ACHN (cell line): ENCODE results near the gene FBXW12.

Experiments
- DNase-seq: peaks from one replicate; pipeline ENCODE4 v3.0.0-alpha.2; 2015
- in situ Hi-C: cut with HindIII; loops from 2 replicates; pipeline ENCODE4 v1.10.0; 2017; ENCODE audit warnings: low sequenced_read_pairs, low pct_ligation_motif_present, low pct_unique_long_range_greater_than_20kb

Gene FBXW12

DNA sequence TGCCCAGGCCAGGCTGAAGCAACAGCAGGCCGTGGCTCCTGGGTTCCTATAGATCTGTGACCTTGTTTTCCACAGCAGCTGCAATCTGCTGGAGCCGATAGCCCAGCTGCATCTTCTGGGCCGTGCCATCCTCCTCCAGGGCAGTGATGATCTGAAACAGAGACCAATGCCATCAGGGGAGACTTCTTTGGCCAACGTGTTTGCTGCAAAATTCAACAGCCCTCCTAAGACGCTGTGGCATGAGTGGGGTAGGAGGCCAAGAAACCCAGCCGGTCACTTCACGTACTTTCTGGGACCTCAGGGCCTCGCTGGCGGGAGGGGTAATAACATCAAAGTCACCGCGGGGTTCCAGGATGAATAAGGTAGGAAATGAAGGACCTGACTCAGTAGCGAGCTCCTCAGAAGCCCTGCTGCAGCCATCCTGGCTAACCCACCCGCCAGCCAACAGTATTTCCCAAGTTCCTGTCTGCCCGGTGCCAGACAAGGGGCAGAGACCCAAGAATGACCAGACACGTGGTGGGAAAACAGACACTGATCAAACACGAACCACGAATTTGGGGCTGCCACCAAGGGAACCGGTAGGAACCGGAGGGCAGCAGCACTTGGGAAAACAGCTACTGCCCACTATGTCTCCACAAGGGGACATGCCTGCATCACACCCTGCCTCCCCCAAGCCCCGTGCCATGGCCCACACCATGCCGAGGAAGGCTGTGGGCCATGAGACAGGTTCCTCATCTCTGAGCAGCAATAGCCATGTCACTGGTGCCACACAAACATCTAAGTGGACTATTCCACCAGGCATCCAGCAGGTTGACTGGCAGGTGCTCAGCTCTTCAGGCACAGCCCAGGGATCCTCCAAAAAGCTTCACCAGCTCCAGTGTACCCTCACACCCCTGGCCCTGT is 32.7 kb downstream of the FBXW12 start:
- DNase-seq, result no peak
- in situ Hi-C loops, result no loop called here

DNA sequence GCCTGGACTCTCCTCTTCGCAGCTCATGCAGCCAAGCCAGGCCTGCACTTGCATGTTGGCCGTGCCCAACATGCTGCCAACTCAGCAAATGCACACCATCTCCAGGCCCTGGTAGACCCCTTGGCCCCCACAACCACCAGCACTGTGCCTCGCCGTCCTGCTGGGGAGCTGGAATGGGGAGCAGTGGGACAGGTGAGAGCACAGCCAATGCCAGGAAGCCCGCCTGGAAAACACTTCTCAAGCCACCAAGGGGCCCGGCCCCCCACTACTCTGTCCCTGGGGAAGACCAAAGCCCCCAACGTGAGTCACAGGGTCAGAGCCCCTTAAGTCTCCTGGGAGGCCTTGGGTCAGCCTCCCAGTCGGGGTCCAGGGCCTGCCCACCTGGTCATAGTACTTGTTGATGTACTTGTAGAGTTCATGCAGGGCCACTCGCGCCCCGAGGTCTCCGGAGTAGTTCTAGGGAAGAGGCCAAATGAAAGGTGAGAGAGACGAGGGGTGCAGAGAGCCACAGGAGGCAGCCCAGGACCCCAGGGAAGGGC is 33.4 kb downstream of the FBXW12 start:
- no peak for DNase-seq
- in situ Hi-C loops, result no loop called here

GRCh38 chr3:48405971-48406370 is 34.0 kb downstream of the FBXW12 start:
- in situ Hi-C loops, result no loop called here
- no peak for DNase-seq

GRCh38 chr3:48406443-48407431 is 34.7 kb downstream of the FBXW12 start:
- no peak for DNase-seq
- in situ Hi-C loops, result no loop called here

- in situ Hi-C loops, result no loop called here
- no peak for DNase-seq
Observed at GRCh38 chr3:48407542-48408099, 35.6 kb downstream of the FBXW12 start.

DNA sequence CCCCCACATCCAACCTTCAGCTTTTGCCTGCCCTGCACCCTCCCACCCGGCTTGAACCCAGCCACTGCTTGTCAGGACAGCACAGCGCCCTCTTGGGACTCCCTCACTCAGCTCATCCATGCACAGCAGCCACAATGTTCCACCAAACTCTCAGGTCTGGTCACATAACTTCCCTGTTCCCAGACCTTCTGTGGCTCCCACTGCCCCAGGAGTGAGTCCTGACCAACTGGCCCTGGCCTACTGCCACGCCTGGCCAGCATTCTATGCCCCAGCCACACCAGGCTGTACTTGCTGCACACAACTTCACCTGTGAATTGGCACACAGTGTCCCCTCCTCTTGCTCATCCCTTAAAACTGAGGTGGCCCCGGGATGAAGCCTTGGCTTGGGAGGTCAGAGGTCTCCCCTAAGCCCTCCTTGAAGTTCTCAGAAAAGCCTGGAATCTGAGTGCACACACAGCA is 36.8 kb downstream of the FBXW12 start:
- DNase-seq, result no peak
- in situ Hi-C loops, result no loop called here

DNA sequence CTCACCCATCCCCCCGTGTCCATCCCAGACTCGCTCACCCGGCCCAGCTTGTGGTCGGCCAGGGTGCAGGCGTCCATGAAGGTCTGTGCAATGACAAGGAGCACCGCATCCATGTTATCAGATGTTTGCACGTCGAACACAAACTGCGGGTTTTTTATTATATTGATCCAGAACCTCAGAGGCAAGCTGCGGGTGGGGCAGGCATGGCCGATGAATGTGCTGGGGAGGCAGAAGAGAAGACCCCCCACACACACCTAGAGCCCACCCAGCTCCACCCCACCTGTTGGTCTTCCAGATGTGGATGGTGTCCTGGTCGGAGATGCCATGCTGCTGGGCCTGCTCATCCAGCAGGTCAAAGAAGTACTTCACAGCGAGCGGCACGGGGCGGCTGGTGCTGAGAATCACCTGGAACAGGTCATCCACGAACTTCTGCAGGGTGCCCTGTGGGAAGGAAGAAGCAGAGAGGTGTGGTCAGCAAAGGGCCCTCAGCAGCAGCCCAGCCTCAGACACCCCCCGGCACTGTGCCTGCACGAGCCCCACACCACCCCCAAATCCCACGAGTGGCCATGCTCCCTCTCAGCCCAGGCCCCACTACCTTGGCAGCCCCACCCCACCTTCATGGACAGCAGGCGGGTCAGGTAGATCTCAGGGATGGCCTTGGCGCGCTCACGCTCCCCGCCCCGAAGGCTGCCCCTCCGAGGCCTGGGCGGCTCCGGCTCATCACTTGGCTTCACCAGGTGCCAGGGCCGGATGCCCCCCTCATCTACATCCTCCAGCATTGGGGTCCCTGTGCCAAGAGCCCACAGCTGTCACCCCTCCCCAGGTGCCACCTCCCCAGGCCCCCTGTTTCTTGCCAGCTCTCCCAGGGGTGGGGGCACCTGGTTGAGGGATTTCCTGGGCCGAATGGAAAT is 37.5 kb downstream of the FBXW12 start:
- in situ Hi-C loops, result no loop called here
- DNase-seq, result no peak

DNA sequence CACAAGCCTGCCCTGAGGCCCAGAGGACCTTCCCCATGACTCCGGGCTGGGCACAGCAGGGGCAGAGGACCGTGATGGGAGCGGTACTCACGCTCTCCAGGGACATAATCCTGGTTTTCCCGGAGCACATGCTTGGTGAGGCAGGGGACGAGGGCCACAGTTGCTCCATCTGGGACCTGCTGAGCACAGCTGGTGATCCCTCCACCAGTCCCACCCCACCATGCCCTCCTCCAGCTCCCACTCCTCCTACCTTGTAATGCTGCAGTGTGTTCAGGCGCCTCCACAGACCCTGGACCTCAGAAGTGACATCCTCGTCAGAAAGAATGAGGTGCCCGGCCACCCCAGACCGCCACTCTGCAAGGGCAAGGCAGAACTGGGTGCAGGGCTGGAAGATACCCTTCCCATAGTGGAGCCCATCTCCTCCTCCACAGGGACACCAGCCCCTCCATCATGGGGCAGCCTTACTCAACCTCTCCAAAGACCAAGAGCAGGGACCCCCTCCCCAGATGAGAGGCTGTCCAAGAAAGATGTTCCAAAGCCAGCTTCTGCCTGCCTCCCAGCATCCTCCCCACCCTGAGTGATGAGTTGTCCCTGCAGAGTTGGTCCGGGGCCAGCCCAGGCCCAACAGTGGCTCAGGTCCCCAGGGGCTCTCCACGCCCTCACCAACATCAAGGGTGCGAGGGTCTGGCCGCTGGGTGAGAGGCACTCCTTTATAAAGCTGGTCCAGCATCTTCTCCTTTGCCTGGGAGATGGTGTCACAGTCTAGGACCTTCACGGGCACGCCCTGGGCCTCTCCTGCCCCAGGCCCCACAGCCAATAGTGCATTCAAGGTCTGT is 38.4 kb downstream of the FBXW12 start:
- in situ Hi-C loops, result no loop called here
- DNase-seq, result no peak

DNA sequence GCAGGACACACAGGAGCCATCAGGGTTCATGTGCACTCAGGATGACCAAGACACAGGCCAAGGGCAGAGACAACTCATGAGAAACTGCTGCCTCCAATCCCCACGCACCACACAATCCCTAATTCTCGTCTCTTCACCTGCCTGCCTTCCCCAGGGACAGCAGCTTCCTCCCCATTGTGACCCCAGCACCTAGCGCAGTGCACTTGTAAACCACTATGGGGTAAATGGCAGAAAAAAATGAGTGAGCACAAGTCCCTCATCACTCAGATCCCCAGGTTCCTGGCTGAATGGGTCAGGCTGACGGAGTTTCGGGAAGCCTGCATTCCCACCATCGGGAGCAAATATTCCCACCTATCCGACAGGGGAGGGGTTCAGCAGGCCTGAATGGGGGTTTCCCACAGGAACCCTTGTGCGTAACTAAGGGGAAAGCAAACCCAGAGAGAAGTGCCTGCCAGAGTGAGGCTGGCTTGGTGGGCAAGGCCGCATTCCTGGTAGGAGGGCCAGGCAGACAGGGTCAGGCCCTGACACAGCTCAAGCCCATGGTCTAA is 39.1 kb downstream of the FBXW12 start:
- in situ Hi-C loops, result no loop called here
- DNase-seq, result no peak

GRCh38 chr3:48411606-48412374 is 39.8 kb downstream of the FBXW12 start:
- DNase-seq, result no peak
- in situ Hi-C loops, result no loop called here

DNA sequence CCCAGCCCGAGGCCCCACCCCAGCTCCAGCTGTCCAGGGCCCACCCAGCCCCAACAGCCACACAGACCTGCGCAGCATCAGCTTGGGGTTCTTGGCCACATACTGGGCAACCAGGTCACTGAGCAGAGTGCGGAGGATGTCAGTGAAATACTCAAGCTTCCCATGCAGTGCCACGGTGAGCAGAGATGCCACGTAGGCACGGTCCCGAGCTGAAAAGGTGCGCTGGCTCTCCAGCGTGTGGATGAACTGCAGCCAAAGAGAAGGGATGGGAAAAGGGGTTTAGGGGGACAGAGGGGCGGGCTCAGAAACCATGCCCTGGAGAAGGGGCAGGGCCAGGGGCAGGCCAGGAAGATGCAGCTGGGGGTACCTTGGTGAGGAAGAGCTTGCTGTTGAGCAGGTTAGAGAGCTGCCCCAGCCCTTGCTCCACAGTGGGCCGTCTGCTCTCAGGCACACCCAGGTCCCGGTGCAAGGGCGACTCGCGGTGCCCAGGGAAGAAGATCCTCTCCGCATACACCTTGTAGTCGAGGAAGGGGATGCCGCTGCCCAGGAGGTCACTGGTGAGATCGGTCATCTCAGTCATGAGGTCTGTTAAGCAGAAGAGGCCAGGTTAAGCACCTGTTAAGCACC is 40.5 kb downstream of the FBXW12 start:
- no peak for DNase-seq
- in situ Hi-C loops, result no loop called here

- in situ Hi-C loops, result no loop called here
- no peak for DNase-seq
Observed at GRCh38 chr3:48413086-48413485, 41.1 kb downstream of the FBXW12 start.

GRCh38 chr3:48413611-48414010 is 41.6 kb downstream of the FBXW12 start:
- no peak for DNase-seq
- in situ Hi-C loops, result no loop called here

DNA sequence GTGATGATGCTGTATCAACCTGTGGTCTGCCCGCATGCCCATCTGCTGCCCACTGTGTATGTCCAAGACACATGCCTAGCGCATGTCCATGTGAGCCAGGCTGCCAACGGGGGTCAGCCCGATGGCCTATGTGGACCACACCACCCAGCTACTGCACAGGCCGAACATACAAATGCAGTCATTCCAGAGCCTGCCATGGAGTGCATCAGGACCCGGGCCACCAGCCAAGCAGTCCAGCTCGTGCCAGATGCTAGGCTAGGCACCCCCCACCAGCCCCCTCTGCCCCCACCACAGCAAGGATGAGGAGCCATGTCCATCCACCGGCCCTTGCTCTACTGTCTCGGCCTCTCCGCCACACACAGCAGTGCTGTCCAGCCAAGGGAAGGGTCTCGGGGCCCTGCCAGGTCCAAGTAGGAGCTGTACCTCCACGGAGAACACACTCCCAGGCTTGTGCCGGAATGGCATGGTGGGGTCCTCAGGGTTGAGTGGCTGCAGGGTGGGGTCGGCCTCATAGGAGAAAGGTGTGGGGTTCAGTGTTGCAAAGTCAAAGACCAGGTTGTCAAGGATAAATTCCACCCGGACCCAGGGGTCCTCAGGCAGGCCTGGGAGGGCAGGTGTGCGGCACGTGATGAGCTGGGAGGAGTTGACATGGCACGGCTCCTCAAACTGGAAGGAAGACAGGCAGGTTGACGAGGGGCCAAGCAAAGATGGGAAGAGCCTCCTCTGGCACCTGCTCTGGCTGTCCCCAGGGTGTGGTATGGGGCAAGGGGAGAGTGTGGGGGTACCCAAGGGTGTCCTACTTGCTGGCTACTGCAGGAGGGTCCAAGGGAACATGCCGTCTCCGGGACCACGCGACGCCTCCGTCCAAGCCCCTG is 42.6 kb downstream of the FBXW12 start:
- no peak for DNase-seq
- in situ Hi-C loops, result no loop called here
